ENCODE results near the gene NTM.

The NTM gene

DNA sequence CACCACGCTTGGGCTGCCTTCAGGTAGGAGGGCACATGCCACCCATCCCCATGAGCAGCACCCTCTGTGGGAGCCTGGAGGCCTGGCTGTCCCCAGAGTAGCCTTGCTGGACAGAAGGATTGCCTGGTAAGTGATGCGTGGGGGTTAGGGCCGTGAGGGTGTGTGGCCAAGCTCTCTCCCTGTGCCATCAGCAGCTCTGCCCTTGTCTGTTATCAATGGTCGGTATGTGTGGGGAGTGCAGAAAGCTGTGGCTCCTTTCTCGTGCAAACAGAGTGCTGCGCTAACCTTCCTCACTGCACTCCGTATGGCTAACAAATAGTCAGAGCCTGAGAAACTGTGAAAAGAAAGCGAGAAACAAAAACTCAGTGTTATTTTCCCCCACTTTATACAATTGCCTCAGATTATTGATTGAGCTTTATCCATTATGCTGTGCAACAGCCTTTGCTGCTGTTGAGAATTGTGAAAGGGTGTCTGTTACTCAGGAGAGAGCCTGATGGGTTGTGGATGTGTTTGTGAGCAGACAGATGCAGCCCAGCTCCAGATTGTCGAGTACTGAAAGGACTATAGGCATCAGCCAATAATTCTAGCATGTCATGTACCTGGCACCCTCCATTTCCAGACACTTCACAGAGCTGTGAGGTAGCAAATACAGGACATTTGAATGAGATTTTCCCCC, 432.2 kb downstream of the NTM start:
- DNase-seq, result no peak

DNA sequence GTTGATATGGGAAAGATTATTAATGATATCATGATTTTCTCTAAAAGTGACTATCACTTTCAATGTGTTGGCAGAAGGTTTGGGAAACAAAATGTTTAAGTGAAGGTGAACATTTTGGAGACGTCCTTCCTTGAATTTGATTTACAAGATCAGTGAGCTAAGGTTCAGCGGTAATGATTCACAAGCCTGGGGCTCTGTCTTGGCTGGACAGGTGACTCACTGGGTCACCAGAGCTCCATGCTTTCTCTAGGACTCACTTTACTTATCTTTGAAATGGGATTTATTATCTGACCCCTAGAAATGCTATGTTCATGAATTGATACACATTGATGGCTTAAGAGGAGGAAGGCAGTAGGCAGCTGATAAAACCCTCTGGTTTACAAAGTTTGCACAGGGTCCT, 437.5 kb downstream of the NTM start:
- DNase-seq, result no peak

DNA sequence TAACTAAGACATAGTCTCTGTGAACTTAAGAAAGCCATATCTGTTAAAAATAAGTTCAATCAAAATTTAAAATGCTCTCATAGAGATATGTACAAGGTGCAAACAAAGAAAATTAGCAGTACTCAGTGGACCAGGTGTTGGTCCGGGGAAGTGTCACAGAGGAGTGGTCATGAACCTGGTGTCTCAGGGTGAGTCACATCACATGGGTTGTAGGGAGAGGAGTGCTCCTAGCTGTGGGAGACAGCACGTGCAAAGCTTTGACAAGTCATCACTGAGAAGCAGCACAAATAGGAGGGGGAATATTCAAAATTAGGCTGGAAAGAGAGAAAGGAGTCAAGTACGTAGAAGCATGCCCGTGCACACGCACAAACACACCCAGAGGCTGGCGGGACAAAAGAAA, 438.1 kb downstream of the NTM start:
- DNase-seq, result no peak

GRCh38 chr11:131809203-131809918, 438.9 kb downstream of the NTM start:
- no peak for DNase-seq

DNA sequence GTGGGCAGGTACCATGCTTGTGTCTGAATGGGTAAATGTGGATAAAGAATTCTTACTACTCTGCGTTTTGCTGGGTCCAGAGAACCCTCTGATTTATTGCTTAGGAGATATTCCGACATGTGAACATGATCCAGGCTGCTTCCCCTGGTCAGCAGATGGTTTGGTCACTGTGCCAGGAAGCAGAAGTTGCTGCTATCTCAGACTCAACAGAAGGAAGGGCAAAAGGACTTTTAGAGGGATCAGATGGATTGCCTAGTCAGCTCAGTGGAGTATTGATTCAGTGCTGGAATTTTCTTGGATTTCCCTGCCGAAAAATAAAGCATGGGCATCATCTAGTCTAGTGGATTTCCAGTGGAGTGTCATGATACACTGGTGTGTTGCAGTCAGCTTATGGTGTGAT, 440.1 kb downstream of the NTM start:
- no peak for DNase-seq

GRCh38 chr11:131811383-131811782, 441.0 kb downstream of the NTM start:
- DNase-seq, result no peak

- DNase-seq, result no peak
Measured at GRCh38 chr11:131814108-131814507, 443.7 kb downstream of the NTM start.

DNA sequence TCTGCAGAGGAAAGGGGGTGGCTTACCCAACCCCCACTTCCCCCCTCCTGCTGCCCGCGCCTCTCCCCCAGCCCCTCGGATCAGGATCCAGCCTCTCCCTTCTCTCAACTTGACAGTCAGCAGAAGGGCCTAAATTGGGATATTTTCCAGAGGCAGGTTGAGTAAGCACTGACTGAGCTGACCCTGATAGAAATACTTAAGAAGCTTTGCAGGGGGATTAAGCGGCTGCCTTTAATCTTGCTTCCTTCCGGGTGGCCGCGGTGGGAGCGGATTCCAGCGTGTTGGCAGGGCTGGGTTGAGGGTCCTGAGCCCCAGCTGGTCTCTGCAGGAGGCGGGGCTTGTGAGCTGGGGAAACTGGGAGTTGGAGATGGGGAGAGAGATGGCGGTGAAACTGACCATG, 445.2 kb downstream of the NTM start:
- no peak for DNase-seq

DNA sequence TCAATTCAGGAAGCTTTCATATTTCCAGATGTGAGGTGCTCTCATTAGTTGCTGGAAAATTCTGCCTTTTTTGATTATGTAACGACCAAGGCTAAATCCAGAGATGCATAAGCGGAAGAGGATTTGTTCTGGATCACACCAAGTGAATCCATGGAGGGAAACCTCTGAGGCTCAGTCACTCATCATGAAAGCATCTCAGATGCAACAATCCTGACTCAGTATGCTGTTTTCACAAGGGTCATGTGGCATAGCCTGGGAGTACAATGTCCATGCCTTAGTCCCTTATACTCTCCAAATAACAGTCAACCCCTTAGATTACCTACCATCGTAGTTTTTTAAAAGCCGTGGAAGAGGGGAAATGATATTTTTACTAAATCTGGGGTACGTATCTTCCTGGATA, 445.6 kb downstream of the NTM start:
- DNase-seq, result no peak

DNA sequence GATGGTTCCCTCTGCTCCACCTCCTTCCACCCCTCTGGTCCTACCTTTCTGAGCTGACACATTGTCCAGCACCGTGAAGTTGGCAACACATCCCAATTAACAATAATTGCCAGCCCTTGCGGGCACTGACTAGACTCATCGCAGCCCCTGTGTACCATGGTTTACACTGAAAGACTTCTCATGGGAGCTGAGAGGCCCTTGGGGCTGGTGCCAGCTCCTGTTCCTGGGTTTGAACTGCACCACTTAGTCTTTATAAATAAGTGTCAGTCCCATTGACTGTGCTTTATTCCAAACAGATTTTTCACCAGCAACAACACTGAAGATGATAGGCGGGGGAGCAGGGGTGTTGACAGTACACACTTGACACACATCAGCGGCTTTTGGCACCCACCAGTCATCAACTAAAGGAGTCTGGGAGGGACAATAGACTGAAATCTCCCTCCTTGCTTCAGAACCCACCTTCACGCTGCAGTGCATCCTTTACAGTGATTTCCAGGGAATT, 447.3 kb downstream of the NTM start:
- DNase-seq, result no peak

DNA sequence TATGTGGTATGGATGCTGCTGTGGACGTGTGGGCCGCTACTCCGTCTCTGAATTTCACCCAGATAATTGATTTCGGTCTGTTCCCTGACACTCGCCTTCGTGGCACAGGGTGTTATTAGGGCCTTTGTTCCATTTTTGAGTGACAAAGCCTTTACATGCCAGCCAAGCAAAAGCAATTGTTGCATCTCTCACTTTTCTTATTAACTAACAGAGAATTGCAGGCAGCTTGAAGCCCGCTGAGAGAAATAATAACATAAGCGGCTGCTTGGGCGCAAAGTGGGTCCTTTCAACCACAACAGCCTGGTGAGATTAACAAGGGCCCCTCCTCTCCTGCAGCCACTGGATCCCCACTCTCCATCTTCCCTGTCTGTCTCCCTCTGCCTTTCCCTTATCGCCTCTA, 449.4 kb downstream of the NTM start:
- no peak for DNase-seq

- no peak for DNase-seq
Measured at GRCh38 chr11:131822506-131822905, 452.1 kb downstream of the NTM start.

GRCh38 chr11:131823772-131824171, 453.4 kb downstream of the NTM start:
- no peak for DNase-seq

GRCh38 chr11:131824771-131825170, 454.4 kb downstream of the NTM start:
- no peak for DNase-seq

DNA sequence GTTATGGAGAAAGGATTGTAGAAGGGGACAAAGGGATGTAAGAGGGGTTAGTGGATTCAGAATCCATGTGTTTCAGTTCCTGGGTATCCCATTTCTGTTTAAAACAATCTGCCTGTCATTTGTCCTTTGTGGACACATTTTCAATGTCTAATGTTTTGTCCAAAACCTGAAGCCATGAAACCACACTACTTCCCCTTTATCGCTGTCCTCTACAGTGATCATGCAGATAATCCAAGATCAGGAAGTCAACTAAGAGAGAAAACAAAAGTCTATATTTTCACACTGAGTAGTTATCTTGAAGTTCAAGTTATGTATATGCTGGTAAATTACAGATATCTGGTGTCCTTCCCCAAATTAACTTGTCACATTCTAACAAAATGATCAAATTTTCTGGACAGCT, 457.0 kb downstream of the NTM start:
- DNase-seq, result no peak

GRCh38 chr11:131829725-131830124, 459.3 kb downstream of the NTM start:
- DNase-seq, result no peak

GRCh38 chr11:131832079-131832478, 461.7 kb downstream of the NTM start:
- no peak for DNase-seq

DNA sequence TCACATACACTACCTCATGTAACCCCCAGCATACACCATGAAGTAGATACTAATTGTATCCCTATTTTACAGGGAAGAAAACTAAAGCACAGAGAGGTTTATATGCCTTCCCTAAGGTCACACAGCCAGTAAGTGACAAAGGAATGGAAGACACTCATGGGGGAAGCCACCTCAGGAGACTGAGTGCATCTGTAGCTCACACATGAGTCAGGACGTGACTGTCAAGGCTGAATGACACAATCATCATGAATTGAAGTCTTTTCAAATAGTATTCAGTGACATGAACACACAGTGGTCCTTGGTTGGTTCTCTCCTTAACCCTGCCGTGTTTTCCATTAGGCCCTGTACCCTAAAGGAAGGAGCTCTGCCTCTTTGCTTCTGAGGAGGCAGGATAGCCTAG, 463.0 kb downstream of the NTM start:
- no peak for DNase-seq

DNA sequence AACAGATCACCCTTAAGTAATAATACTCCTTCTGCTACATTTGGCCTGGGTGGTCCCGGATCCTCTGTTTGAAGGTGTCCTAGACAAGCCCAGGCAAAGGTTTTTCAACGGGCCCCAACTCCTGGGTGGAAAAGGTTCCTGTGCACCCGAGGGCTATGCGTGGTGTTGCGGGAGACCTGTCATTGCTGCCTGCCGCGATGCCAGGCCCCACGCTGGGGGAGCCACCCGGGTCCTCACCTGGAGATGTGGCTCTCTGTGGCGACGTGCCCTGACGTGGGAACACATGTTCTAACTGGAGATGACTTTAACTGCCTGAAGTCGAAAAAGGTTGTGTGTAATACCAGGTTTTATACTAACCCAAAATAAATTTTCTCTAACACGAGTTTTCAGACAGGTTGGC, 467.1 kb downstream of the NTM start:
- no peak for DNase-seq

DNA sequence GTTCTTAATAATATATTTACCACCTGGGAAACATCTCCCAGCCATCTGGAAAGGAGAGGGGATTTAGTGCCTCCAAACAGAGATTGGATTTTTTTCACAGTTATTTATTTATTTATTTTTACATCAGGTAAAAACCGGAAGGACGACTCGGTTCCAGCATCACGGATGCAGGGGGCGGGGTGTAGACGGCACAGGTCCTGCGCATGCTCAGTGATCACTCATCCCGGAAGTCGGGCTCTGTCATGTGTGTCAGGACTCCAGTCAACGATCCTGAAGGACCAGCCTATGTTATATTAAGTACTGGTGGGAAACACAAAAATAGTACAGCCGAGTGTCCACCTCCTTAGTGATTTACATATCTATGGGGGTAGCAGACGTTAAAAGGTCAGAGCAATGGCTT, 467.6 kb downstream of the NTM start:
- no peak for DNase-seq

DNA sequence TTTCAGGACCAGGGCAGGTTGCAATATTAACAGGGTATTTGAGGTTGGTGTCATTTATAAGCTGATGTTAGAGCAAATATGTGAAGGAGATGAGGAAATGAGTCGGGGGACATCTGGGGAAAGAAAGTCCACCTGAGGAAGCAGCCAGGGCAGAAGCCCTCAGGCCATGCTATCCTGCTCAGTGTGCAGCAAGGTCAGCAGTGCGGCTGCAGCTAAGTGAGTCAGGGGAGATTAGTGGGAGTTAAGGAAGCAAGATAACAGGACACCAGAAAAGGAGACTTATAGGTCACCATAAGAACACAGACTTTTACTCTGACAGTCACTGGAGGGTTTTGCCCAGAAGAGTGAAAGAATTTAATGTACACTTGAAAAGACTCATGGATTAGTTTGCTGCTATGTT, 468.9 kb downstream of the NTM start:
- DNase-seq, result no peak

DNA sequence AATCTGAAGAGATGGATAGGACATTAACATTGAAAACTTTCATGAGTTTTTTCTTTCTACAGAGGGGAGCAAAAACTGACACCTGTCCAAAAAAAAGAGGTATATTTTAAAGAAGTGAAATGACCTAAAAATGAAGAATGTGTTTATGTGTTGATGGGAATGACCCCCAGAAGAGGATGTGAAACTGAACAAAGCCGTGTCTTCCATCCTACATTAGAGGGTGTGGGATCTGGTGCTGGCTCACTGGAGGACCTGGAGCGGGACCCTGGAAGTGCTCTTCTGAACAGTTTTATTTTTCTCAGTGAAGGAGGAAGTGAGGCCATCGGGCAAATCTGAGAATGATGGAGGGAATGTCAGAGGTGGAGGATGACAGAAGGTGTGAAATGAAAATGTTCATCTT, 470.1 kb downstream of the NTM start:
- no peak for DNase-seq

DNA sequence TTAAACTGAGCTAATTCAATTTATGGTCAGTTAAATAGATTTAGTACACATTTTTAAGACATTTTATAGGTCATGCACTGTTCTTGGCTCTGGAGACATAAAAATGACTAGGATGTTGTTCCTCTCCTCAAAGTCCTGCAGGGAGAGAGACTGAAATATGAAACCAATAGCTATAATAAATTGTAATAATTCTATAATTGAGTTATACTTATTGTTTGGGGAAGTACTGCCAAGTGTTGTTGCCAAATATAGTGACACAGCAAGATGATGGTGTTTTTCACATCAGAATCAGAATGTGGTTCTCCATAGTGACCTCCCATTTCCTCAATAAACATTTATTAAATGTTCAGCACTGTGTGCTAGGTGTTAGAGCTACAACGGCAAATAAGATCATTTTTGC, 470.6 kb downstream of the NTM start:
- DNase-seq, result no peak

DNA sequence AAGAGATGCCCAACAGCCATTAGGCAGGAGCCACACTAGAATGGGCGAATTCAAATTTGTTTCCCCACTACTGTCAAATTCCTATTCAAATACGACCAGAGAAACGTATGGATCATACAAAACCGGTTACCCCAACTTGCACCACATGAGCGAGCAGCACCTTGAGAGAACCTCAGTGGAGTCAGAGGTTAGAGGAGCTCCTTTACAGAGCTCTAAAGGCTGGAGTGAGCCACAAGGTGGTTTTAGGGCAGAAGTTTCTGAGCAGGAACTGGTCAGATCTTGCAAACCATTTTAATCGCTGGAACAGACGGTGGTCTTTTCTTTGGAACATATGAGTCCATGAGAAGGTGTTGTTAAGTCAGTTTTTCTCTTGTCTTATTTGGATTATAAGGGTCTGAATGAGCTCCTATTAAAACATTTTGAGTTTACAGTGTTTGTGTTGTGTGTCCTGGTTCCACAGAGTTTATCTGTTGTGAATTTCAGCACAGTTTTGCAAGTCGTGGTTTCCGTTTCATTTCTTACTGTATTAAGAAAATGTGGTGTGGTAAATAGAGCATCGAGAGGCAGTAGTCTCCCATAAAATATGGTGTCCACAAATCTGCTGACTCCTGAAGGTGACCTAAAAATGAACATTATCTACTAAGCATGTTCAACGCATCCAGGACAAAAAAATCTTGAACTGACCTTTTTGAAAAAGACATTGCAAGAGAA, 471.7 kb downstream of the NTM start:
- DNase-seq, result no peak

All from NCI-H1436 treated with DMSO at 0.1 percent for 48 hours (cell line).